WTC11 (cell line): Measurements from ENCODE around the gene HCST.

ENCODE experiments used
- CBFB ChIP-seq: sonication (generic); formaldehyde crosslinking; IDR thresholded peaks from 2 replicates; pipeline ENCODE4 v1.8.1; 2022; ENCODE audit warnings: mild to moderate bottlenecking, low read depth, missing genetic modification reagents
- CTCF ChIP-seq: fragments of 200-600 bp; IDR thresholded peaks from 2 replicates; pipeline ENCODE4 v1.8.0; 2022; ENCODE audit warnings: antibody characterized with exemption
- E2F1 ChIP-seq: sonication (generic); formaldehyde crosslinking; IDR thresholded peaks from 2 replicates; pipeline ENCODE4 v1.8.0; 2022; ENCODE audit warnings: mild to moderate bottlenecking, missing genetic modification reagents
- FOXK1 ChIP-seq: sonication (generic); formaldehyde crosslinking; IDR thresholded peaks from 2 replicates; pipeline ENCODE4 v1.8.0; 2022; ENCODE audit warnings: mild to moderate bottlenecking, moderate library complexity, missing genetic modification reagents
- FOXP4 ChIP-seq: sonication (generic); formaldehyde crosslinking; IDR thresholded peaks from 2 replicates; pipeline ENCODE4 v1.8.0; 2022; ENCODE audit warnings: mild to moderate bottlenecking, missing genetic modification reagents
- IRF2 ChIP-seq: sonication (generic); formaldehyde crosslinking; IDR thresholded peaks from 2 replicates; pipeline ENCODE4 v1.8.0; 2022; ENCODE audit warnings: low read depth, missing genetic modification reagents, borderline replicate concordance
- MAX ChIP-seq: sonication (generic); formaldehyde crosslinking; IDR thresholded peaks from 2 replicates; pipeline ENCODE4 v1.8.0; 2022; ENCODE audit warnings: mild to moderate bottlenecking, missing genetic modification reagents
- MLX ChIP-seq: sonication (generic); formaldehyde crosslinking; IDR thresholded peaks from 2 replicates; pipeline ENCODE4 v1.8.1; 2023; ENCODE audit warnings: mild to moderate bottlenecking, missing genetic modification reagents, moderate library complexity
- NFE2L1 ChIP-seq: sonication (generic); formaldehyde crosslinking; IDR thresholded peaks from 2 replicates; pipeline ENCODE4 v1.8.1; 2023; ENCODE audit warnings: missing genetic modification reagents
- PRDM15 ChIP-seq: sonication (generic); formaldehyde crosslinking; IDR thresholded peaks from 2 replicates; pipeline ENCODE4 v1.8.0; 2022; ENCODE audit warnings: missing genetic modification reagents
- PREB ChIP-seq: sonication (generic); formaldehyde crosslinking; IDR thresholded peaks from 2 replicates; pipeline ENCODE4 v1.8.1; 2022; ENCODE audit warnings: mild to moderate bottlenecking, missing genetic modification reagents, moderate library complexity, borderline replicate concordance
- TEAD4 ChIP-seq: sonication (generic); formaldehyde crosslinking; IDR thresholded peaks from 2 replicates; pipeline ENCODE4 v1.8.0; 2022; ENCODE audit warnings: mild to moderate bottlenecking, missing genetic modification reagents
- USF2 ChIP-seq: sonication (generic); formaldehyde crosslinking; IDR thresholded peaks from 2 replicates; pipeline ENCODE4 v1.8.1; 2023; ENCODE audit warnings: mild to moderate bottlenecking, missing genetic modification reagents, moderate library complexity
- ZNF121 ChIP-seq: sonication (generic); formaldehyde crosslinking; IDR thresholded peaks from 2 replicates; pipeline ENCODE4 v1.8.0; 2023; ENCODE audit warnings: missing genetic modification reagents

- no peak for TF ChIP-seq CTCF
- TF ChIP-seq NFE2L1, result no peak
- no peak for TF ChIP-seq IRF2 (CRISPR knock-in tag)
- no peak for TF ChIP-seq E2F1 (CRISPR knock-in tag)
- no peak for TF ChIP-seq USF2 (CRISPR knock-in tag)
- no peak for TF ChIP-seq CBFB (CRISPR knock-in tag)
- no peak for TF ChIP-seq FOXK1
- TF ChIP-seq PRDM15, result no peak
- no peak for TF ChIP-seq MAX (CRISPR knock-in tag)
- no peak for TF ChIP-seq TEAD4
- no peak for TF ChIP-seq PREB (CRISPR knock-in tag)
- no peak for TF ChIP-seq ZNF121 (CRISPR knock-in tag)
- TF ChIP-seq FOXP4, result no peak
- no peak for TF ChIP-seq MLX (CRISPR knock-in tag)
These were observed 2.2 kb downstream of the HCST start for GRCh38 chr19:35904311-35905068.
